ENCODE data around the gene WWP2. TPM values are rescaled to one million over a fixed set of nuclear protein-coding genes. Genes with fewer than 3 reads are reported as not detected.

WWP2 gene
- total RNA-seq, 1 donor from 2014 or later, result 16.9 TPM

GRCh38 chr16:69936252-69936651, 174.1 kb downstream of the WWP2 start:
- no peak for TF ChIP-seq CTCF (conservative IDR thresholded peaks at IDR 0.05; ENCODE audit: low read depth, low read length)
- DNase-seq (ENCODE audit: low read depth), result no peak
- no peak overlapping the region for H3K4me3 ChIP-seq (ENCODE audit: low read depth, low read length)

- no peak overlapping the region for H3K4me3 ChIP-seq (ENCODE audit: low read depth, low read length)
- DNase-seq (ENCODE audit: low read depth), result no peak
- TF ChIP-seq CTCF (conservative IDR thresholded peaks at IDR 0.05; ENCODE audit: low read depth, low read length), result no peak
Measured at GRCh38 chr16:69936751-69937211, 174.6 kb downstream of the WWP2 start.

- H3K4me3 ChIP-seq (ENCODE audit: low read depth, low read length), result no peak overlapping the region
- DNase-seq (ENCODE audit: low read depth), result no peak
- peak; percentile 36 for TF ChIP-seq CTCF (conservative IDR thresholded peaks at IDR 0.05; ENCODE audit: low read depth, low read length)
Measured at GRCh38 chr16:69937465-69937951, 175.4 kb downstream of the WWP2 start.

- no peak overlapping the region for H3K4me3 ChIP-seq (ENCODE audit: low read depth, low read length)
- DNase-seq (ENCODE audit: low read depth), result no peak
Measured at GRCh38 chr16:69938981-69939820, 177.1 kb downstream of the WWP2 start.

GRCh38 chr16:69939821-69940585, 177.9 kb downstream of the WWP2 start:
- no peak for DNase-seq (ENCODE audit: low read depth)
- no peak for TF ChIP-seq CTCF (conservative IDR thresholded peaks at IDR 0.05; ENCODE audit: low read depth, low read length)
- no peak overlapping the region for H3K4me3 ChIP-seq (ENCODE audit: low read depth, low read length)

More at GRCh38 chr16:69938981-69939820, 177.1 kb downstream of the WWP2 start:
- TF ChIP-seq CTCF (conservative IDR thresholded peaks at IDR 0.05; ENCODE audit: low read depth, low read length), result no peak

- no peak for TF ChIP-seq CTCF (conservative IDR thresholded peaks at IDR 0.05; ENCODE audit: low read depth, low read length)
- no peak for DNase-seq (ENCODE audit: low read depth)
- H3K4me3 ChIP-seq (ENCODE audit: low read depth, low read length), result no peak overlapping the region
Measured at GRCh38 chr16:69940676-69941075, 178.5 kb downstream of the WWP2 start.

Measured in epithelial cell of proximal tubule (primary cell).